Endothelial cell of umbilical vein (primary cell): ENCODE results near the gene C17orf107. TPM values are rescaled to one million over a fixed set of nuclear protein-coding genes. Genes with fewer than 3 reads are reported as not detected.

ENCODE experiments used
- BruUV-seq: library from RNA; stranded (reverse); fragments of 400-500 nt; replicated peaks from 2 replicates; lab custom pipeline; 2021; lab: Mats Ljungman, UMichigan
- CTCF ChIA-PET: fragments of 300-600, 350-600 bp; sonication (Branson Sonifier 250); formaldehyde crosslinking; loops from one replicate; lab custom pipeline; 2021; ENCODE audit warnings: antibody characterized with exemption, inconsistent platforms; lab: Charles Lee
- POLR2A ChIA-PET: fragments of 300-600, 350-600 bp; sonication (Branson Sonifier 250); formaldehyde crosslinking; loops from one replicate; lab custom pipeline; 2021; ENCODE audit warnings: antibody characterized with exemption, inconsistent platforms; lab: Charles Lee
- DNase-seq: peaks from one replicate; pipeline ENCODE4 v3.0.0-alpha.2; 2011; ENCODE audit warnings: low read depth, low spot score
- FAIRE-seq: peaks from 2 replicates; lab custom pipeline; 2011; peaks lifted over from hg19 to GRCh38; lab: Jason Lieb, UNC
- H2AFZ ChIP-seq: 2 replicates; pipeline ENCODE4 v1.6.0; 2012; ENCODE audit warnings: low read depth, low read length, control low read depth, inconsistent platforms
- H3K27ac ChIP-seq: 2 replicates; pipeline ENCODE4 v1.5.1; 2011; ENCODE audit warnings: low read depth, mild to moderate bottlenecking, control low read depth, low read length, moderate library complexity; ENCODE audit not compliant: insufficient read depth
- H3K27me3 ChIP-seq, 2 experiments: 2 replicates each; pipeline versions ENCODE4 v1.6.0 to v1.6.1; 2011; ENCODE audit warnings: low read length in 2 of 2, mixed read lengths in 1 of 2; ENCODE audit not compliant: control insufficient read depth in 2 of 2, insufficient read depth in 2 of 2
- H3K36me3 ChIP-seq, 2 experiments: 2 replicates in 1 of 2; 3 replicates in 1 of 2; pipeline ENCODE4 v1.5.1; 2011; ENCODE audit warnings: low read length in 2 of 2, mild to moderate bottlenecking in 1 of 2, moderate library complexity in 1 of 2; ENCODE audit not compliant: control insufficient read depth in 2 of 2, insufficient read depth in 2 of 2; ENCODE audit errors: extremely low read depth in 1 of 2
- H3K4me1 ChIP-seq: 3 replicates; pipeline ENCODE4 v1.5.1; 2011; ENCODE audit warnings: mild to moderate bottlenecking, low read length; ENCODE audit not compliant: control insufficient read depth, insufficient read depth; ENCODE audit errors: extremely low read depth
- H3K4me2 ChIP-seq: 2 replicates; pipeline ENCODE4 v1.6.1; 2011; ENCODE audit warnings: low read length, control low read depth, mixed read lengths; ENCODE audit not compliant: insufficient read depth
- H3K4me3 ChIP-seq, 3 experiments: fragments of 200-600 bp in 1 of 3; sonication (generic), shearing (Covaris generic) in 1 of 3; replicated peaks in 1 of 3; 2 replicates each; pipeline ENCODE4 v1.5.1; 2011 to 2016; ENCODE audit warnings: control low read depth in 3 of 3, low read length in 3 of 3, mild to moderate bottlenecking in 2 of 3, inconsistent platforms in 1 of 3, low read depth in 1 of 3, moderate library complexity in 1 of 3; ENCODE audit not compliant: insufficient read depth in 1 of 3
- H3K79me2 ChIP-seq: 2 replicates; pipeline ENCODE4 v1.6.0; 2012; ENCODE audit warnings: low read length, inconsistent platforms; ENCODE audit not compliant: control insufficient read depth, insufficient read depth
- H3K9ac ChIP-seq: replicated peaks from 2 replicates; pipeline ENCODE3; 2011; ENCODE audit warnings: low read length, control low read depth; ENCODE audit not compliant: insufficient read depth; ENCODE audit errors: extremely low read depth
- H3K9me1 ChIP-seq: replicated peaks from 3 replicates; pipeline ENCODE4 v1.6.0; 2011; ENCODE audit warnings: mild to moderate bottlenecking, low read length; ENCODE audit not compliant: control insufficient read depth, insufficient read depth; ENCODE audit errors: extremely low read depth
- H3K9me3 ChIP-seq: replicated peaks from 2 replicates; pipeline ENCODE4 v1.5.1; 2012; ENCODE audit warnings: low read length, inconsistent platforms; ENCODE audit not compliant: control insufficient read depth, insufficient read depth
- H4K20me1 ChIP-seq: replicated peaks from 2 replicates; pipeline ENCODE3; 2011; ENCODE audit warnings: mild to moderate bottlenecking, low read length; ENCODE audit not compliant: control insufficient read depth, insufficient read depth; ENCODE audit errors: extremely low read depth
- GATA2 ChIP-seq: IDR thresholded peaks from 2 replicates; pipeline ENCODE4 v1.7.0; 2011; ENCODE audit warnings: low read depth, mild to moderate bottlenecking, moderate library complexity, mixed read lengths, low read length; ENCODE audit not compliant: insufficient read length, insufficient read depth
- JUN ChIP-seq: IDR thresholded peaks from 2 replicates; pipeline ENCODE4 v1.6.1; 2011; ENCODE audit warnings: borderline replicate concordance, low read depth; ENCODE audit not compliant: insufficient read length, insufficient read depth
- POLR2AphosphoS5 ChIP-seq: IDR thresholded peaks from 2 replicates; pipeline ENCODE4 v1.6.1; 2012; ENCODE audit warnings: low read depth, mild to moderate bottlenecking, control low read depth, low read length, moderate library complexity; ENCODE audit not compliant: insufficient read depth
- dilution Hi-C: fragments of 300-500 bp; cut with MboI; formaldehyde crosslinking; loops from one replicate; pipeline ENCODE4 v1.15.0; 2019; ENCODE audit warnings: low sequenced_read_pairs; ENCODE audit not compliant: extremely low pct_ligation_motif_present
- intact Hi-C: fragments of 100-400 bp; cut with micrococcal nuclease; formaldehyde crosslinking; loops from one replicate; pipeline ENCODE4 v1.10.0; 2022
- polyA plus RNA-seq, 4 experiments: library from polyadenylated mRNA; depleted of rRNA in 3 of 4; stranded (reverse) in 3 of 4; unstranded in 1 of 4; fragments of >200 nt; gene quantifications; 2 replicates each; pipeline versions ENCODE4 v1.2.1 to v1.2.3, GENCODE V29; 2011 to 2012; ENCODE audit warnings: missing spikeins in 1 of 4
- total RNA-seq: library from RNA; stranded (reverse); gene quantifications from 2 replicates; pipeline ENCODE4 v1.2.3, GENCODE V29; 2021
- TF ChIP-seq, protein P1 (sequence below): IDR thresholded peaks from 2 replicates; pipeline ENCODE4 v1.6.1; 2011; ENCODE audit not compliant: insufficient read depth, insufficient read length
- TF ChIP-seq, protein P2 (sequence below), 2 donors: IDR thresholded peaks; 1 replicate in 1 of 2; 2 replicates in 1 of 2; pipeline ENCODE4 v1.5.1; 2011; ENCODE audit warnings: low read length in 2 of 2, mild to moderate bottlenecking in 2 of 2, moderate library complexity in 2 of 2, control low read depth in 1 of 2, inconsistent platforms in 1 of 2, low read depth in 1 of 2; ENCODE audit not compliant: insufficient read depth in 1 of 2; ENCODE audit errors: extremely low read depth in 1 of 2

The C17orf107 gene
- total and polyA plus RNA-seq, 2 donors (not counting 3 experiments of a cell fraction or from before 2014, with no cell fraction given), result 0.68 to 1.0 TPM

DNA sequence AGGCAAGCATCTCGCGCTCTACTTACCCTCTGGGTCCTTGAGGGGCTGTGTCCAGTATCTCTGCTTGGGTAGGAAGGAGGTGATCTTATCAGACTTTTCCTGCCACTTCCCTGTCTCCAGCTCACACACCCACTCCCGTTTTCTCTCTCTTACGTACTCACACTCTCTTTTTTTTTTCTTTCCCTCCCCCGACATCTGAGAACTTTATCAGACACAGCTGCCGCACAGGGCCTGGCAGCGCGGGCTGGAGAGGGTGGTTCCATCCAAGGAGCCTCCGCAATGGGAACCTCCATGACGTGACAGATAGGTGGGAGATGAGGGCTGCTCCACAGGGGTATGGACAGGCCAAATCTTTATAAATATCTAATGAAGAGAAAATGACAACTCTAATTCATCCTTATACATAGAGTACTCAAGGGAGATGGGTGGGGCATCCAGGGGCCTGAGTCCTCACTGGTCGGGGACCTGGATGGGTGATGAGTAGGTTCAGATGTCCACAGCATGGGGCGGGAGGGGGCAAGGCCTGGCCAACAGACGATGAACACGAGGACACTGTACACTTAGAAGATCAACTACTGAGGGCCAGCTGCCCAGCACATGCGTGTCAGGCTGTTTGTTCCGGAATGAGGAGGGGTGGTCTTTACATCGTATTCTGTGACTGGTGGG lies 42.9 kb upstream of the C17orf107 start:
- ChIA-PET POLR2A (interaction anchor here (0.6 kb wide), 1 partner anchor 16 kb away, joined by 5 read pairs; no protein-coding TSS in a partner anchor), CTCF (interaction anchor here (1.0 to 2.0 kb wide), 2 partner anchors 16 to 19 kb away, joined by 3 to 7 read pairs; no protein-coding TSS in a partner anchor)
- dilution Hi-C loops, result no loop called here
- Histone ChIP-seq H3K9ac (no peak overlapping the region), H2AFZ (no peak overlapping the region), H3K4me1 (peaks cover 41% of the 10 kb centered on the region), H3K27me3 (no peaks in the 10 kb centered on the region), H3K36me3 (peaks cover 0 to 2% of the 10 kb centered on the region in 2 experiments), H3K4me3 (no peak overlapping the region), H3K27ac (peak overlapping the region; percentile 9), H3K9me1 (no peaks in the 10 kb centered on the region), H3K79me2 (peaks cover 32% of the 10 kb centered on the region), H3K9me3 (no peaks in the 10 kb centered on the region), H4K20me1 (no peaks in the 10 kb centered on the region), H3K4me2 (no peak overlapping the region)
- no TSS peak for BruUV-seq
- FAIRE-seq, result peak; percentile 66
- intact Hi-C loops, result no loop called here
- DNase-seq, result peak; percentile 55
- no peak for TF ChIP-seq POLR2AphosphoS5
- TF ChIP-seq JUN, result no peak
- TF ChIP-seq GATA2, result peak; percentile 41
- TF ChIP-seq, protein P1, sequence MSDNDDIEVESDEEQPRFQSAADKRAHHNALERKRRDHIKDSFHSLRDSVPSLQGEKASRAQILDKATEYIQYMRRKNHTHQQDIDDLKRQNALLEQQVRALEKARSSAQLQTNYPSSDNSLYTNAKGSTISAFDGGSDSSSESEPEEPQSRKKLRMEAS, result no peak
- TF ChIP-seq, protein P2, sequence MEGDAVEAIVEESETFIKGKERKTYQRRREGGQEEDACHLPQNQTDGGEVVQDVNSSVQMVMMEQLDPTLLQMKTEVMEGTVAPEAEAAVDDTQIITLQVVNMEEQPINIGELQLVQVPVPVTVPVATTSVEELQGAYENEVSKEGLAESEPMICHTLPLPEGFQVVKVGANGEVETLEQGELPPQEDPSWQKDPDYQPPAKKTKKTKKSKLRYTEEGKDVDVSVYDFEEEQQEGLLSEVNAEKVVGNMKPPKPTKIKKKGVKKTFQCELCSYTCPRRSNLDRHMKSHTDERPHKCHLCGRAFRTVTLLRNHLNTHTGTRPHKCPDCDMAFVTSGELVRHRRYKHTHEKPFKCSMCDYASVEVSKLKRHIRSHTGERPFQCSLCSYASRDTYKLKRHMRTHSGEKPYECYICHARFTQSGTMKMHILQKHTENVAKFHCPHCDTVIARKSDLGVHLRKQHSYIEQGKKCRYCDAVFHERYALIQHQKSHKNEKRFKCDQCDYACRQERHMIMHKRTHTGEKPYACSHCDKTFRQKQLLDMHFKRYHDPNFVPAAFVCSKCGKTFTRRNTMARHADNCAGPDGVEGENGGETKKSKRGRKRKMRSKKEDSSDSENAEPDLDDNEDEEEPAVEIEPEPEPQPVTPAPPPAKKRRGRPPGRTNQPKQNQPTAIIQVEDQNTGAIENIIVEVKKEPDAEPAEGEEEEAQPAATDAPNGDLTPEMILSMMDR (IDR thresholded peaks at IDR 0.05; ENCODE audit: extremely low read depth in 1 of 2, insufficient read depth in 1 of 2, low read depth in 1 of 2, low read length in 2 of 2), result no peak
